ENCODE data around the gene PDE9A. TPM values are rescaled to one million over a fixed set of nuclear protein-coding genes. Genes with fewer than 3 reads are reported as not detected.

Gene PDE9A
- total and polyA plus RNA-seq, 2 experiments from 2014 or later: 26.5 to 31.1 TPM

DNA sequence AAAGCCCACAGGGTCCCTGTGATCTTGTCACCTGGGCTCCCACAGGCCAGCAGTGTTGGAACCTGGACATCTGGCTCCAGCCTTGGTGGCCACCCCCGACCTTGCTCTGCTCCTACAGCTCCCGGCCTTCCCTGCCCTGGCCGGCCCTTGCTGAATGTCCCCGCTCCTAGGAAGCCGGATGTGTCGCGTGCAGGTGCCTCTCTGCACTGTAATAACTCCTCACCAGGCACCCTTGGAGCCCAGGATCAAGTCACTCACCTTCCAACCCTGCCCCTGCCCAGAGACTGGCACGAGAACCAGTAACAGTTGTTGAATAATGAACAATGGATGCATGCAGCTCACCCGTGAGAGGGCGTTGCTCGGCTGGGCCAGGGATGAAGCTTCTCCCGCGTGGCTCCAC, 12.1 kb downstream of the PDE9A start (continued):
- TF ChIP-seq, protein P1, sequence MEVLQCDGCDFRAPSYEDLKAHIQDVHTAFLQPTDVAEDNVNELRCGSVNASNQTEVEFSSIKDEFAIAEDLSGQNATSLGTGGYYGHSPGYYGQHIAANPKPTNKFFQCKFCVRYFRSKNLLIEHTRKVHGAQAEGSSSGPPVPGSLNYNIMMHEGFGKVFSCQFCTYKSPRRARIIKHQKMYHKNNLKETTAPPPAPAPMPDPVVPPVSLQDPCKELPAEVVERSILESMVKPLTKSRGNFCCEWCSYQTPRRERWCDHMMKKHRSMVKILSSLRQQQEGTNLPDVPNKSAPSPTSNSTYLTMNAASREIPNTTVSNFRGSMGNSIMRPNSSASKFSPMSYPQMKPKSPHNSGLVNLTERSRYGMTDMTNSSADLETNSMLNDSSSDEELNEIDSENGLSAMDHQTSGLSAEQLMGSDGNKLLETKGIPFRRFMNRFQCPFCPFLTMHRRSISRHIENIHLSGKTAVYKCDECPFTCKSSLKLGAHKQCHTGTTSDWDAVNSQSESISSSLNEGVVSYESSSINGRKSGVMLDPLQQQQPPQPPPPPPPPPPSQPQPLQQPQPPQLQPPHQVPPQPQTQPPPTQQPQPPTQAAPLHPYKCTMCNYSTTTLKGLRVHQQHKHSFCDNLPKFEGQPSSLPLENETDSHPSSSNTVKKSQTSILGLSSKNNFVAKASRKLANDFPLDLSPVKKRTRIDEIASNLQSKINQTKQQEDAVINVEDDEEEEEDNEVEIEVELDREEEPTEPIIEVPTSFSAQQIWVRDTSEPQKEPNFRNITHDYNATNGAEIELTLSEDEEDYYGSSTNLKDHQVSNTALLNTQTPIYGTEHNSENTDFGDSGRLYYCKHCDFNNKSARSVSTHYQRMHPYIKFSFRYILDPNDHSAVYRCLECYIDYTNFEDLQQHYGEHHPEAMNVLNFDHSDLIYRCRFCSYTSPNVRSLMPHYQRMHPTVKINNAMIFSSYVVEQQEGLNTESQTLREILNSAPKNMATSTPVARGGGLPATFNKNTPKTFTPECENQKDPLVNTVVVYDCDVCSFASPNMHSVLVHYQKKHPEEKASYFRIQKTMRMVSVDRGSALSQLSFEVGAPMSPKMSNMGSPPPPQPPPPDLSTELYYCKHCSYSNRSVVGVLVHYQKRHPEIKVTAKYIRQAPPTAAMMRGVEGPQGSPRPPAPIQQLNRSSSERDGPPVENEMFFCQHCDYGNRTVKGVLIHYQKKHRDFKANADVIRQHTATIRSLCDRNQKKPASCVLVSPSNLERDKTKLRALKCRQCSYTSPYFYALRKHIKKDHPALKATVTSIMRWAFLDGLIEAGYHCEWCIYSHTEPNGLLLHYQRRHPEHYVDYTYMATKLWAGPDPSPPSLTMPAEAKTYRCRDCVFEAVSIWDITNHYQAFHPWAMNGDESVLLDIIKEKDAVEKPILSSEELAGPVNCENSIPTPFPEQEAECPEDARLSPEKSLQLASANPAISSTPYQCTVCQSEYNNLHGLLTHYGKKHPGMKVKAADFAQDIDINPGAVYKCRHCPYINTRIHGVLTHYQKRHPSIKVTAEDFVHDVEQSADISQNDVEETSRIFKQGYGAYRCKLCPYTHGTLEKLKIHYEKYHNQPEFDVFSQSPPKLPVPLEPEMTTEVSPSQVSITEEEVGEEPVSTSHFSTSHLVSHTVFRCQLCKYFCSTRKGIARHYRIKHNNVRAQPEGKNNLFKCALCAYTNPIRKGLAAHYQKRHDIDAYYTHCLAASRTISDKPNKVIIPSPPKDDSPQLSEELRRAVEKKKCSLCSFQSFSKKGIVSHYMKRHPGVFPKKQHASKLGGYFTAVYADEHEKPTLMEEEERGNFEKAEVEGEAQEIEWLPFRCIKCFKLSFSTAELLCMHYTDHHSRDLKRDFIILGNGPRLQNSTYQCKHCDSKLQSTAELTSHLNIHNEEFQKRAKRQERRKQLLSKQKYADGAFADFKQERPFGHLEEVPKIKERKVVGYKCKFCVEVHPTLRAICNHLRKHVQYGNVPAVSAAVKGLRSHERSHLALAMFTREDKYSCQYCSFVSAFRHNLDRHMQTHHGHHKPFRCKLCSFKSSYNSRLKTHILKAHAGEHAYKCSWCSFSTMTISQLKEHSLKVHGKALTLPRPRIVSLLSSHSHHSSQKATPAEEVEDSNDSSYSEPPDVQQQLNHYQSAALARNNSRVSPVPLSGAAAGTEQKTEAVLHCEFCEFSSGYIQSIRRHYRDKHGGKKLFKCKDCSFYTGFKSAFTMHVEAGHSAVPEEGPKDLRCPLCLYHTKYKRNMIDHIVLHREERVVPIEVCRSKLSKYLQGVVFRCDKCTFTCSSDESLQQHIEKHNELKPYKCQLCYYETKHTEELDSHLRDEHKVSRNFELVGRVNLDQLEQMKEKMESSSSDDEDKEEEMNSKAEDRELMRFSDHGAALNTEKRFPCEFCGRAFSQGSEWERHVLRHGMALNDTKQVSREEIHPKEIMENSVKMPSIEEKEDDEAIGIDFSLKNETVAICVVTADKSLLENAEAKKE (CRISPR knock-in tag; IDR thresholded peaks at IDR 0.05): no peak

DNA sequence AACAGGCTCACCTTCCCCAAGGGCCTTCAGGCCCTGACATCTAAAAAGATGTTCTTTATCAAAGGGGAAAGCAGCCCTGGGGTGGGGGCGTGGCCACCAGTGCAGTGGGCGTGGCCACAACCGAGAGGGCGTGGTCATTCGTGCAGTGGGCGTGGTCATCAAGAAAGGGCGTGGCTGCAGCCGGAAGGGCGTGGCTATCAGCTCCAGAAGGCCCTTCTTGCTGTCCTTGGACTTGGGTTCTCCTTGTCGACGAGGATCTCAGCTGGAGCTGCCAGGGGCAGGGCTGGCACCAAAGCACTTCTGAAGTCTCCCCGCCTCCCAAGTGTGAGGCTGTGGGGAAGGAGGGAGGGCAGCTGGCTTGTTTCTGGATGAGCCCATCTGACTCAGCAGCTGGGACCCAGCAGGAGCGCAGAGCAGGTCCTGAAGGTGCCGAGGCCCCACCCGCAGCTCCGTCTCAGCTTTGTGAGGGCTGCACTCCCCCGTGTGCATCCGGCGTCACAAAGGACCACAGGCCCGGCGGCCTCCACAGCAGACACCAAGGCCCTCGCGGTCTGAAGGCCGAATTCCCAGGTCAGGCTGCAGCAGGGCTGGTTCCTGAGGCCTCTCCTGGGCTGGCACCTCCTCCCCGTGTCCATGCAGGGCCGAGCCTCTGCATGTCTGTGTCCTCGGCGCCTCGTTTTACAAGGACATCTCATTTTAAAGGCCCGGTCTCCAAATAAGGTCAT, 12.8 kb downstream of the PDE9A start:
- H3K4me2 ChIP-seq: no peak overlapping the region
- Mint-ChIP-seq H3K4me3 (no peak overlapping the region), H3K4me1 (peaks cover 31% of the 10 kb centered on the region), H3K27ac (no peak overlapping the region), H3K36me3 (ENCODE audit: low read depth) (peaks cover 6% of the 10 kb centered on the region; the same call in 2 of the 3 replicates), H3K27me3 (ENCODE audit: insufficient read depth, low read depth, poor library complexity) (peaks cover 2% of the 10 kb centered on the region), H3K9me3 (no peaks in the 10 kb centered on the region)
- no peak overlapping the region for H3K4me3 ChIP-seq
- H3K4me1 ChIP-seq (ENCODE audit: insufficient read depth): peaks cover 16% of the 10 kb centered on the region
- H4K20me1 ChIP-seq (replicated peaks; ENCODE audit: insufficient read depth): peaks cover 25% of the 10 kb centered on the region
- no peaks in the 10 kb centered on the region for H3K9me2 ChIP-seq (ENCODE audit: insufficient read depth)
- no peaks in the 10 kb centered on the region for H3K27me3 ChIP-seq (ENCODE audit: insufficient read depth)
- DNase-seq (ENCODE audit: low spot score) (peak; percentile 47), ATAC-seq (peak; percentile 28)
- peaks cover 38% of the 10 kb centered on the region for H3K79me2 ChIP-seq (replicated peaks; ENCODE audit: insufficient read depth)
- no peaks in the 10 kb centered on the region for H3K36me3 ChIP-seq (ENCODE audit: insufficient read depth)
- no peak overlapping the region for H3K27ac ChIP-seq (ENCODE audit: low read depth)
- H2AFZ ChIP-seq: no peak overlapping the region
- H3F3A ChIP-seq (replicated peaks; ENCODE audit: low read depth): peaks cover 31% of the 10 kb centered on the region; the same call in 1 of the 2 replicates
- no peak for TF ChIP-seq EZH2 (IDR thresholded peaks at IDR 0.05; ENCODE audit: low read depth, unreplicated experiment)
- TF ChIP-seq, protein P1 (CRISPR knock-in tag; IDR thresholded peaks at IDR 0.05): no peak
- no peak for TF ChIP-seq EZH2phosphoT487 (IDR thresholded peaks at IDR 0.05; ENCODE audit: unreplicated experiment)
- TF ChIP-seq STAT1 (IDR thresholded peaks at IDR 0.05; ENCODE audit: unreplicated experiment): no peak
- TF ChIP-seq ZNF331 (CRISPR knock-in tag; IDR thresholded peaks at IDR 0.05; ENCODE audit: low read depth): no peak
